Sigmoid colon (tissue), 7 donors: ENCODE data around the gene TPST1. TPM values are rescaled to one million over a fixed set of nuclear protein-coding genes. Genes with fewer than 3 reads are reported as not detected.

Source experiments
- DNase-seq: peaks from one replicate; pipeline ENCODE4 v3.0.0-alpha.2; 2019
- H3K27ac ChIP-seq, 4 donors: fragments of 200-600 bp; sonication (generic); one replicate each; pipeline ENCODE4 v1.5.1; 2016 to 2019; ENCODE audit warnings: mild to moderate bottlenecking in 1 of 4
- H3K27me3 ChIP-seq, 3 donors: fragments of 200-600 bp; sonication (generic); one replicate each; pipeline ENCODE4 v1.5.1; 2019; ENCODE audit warnings: mild to moderate bottlenecking in 1 of 3
- H3K36me3 ChIP-seq, 4 donors: fragments of 200-600 bp; sonication (generic); one replicate each; pipeline ENCODE4 v1.5.1; 2016 to 2019
- H3K4me1 ChIP-seq, 4 donors: fragments of 200-600 bp; sonication (generic); one replicate each; pipeline ENCODE4 v1.5.1; 2017 to 2019
- H3K4me3 ChIP-seq, 4 donors: fragments of 200-600 bp; sonication (generic); one replicate each; pipeline ENCODE4 v1.5.1; 2017 to 2019; ENCODE audit warnings: mild to moderate bottlenecking in 2 of 4, moderate library complexity in 1 of 4
- H3K9me3 ChIP-seq, 4 donors: fragments of 200-600 bp in 3 of 4; sonication (generic) in 3 of 4; one replicate each; pipeline versions ENCODE4 v1.5.1 to v1.6.1; 2013 to 2019
- CTCF ChIP-seq, 4 experiments: fragments of 450-650 bp in 3 of 4; fragments of 200-600 bp in 1 of 4; IDR thresholded peaks; one replicate each; pipeline ENCODE4 v1.5.1; 2016 to 2019; ENCODE audit warnings: antibody characterized with exemption in 4 of 4, mild to moderate bottlenecking in 3 of 4, moderate library complexity in 2 of 4
- EP300 ChIP-seq, 4 donors: sonication (generic); formaldehyde crosslinking; IDR thresholded peaks; one replicate each; pipeline ENCODE4 v1.6.1; 2017; ENCODE audit warnings: antibody characterized with exemption in 4 of 4
- POLR2A ChIP-seq, 2 donors: fragments of 450-650 bp; IDR thresholded peaks; one replicate each; pipeline ENCODE4 v1.6.1; 2016; ENCODE audit warnings: antibody characterized with exemption in 2 of 2, mild to moderate bottlenecking in 2 of 2, moderate library complexity in 2 of 2
- POLR2AphosphoS5 ChIP-seq, 4 donors: sonication (generic); formaldehyde crosslinking; IDR thresholded peaks; one replicate each; pipeline ENCODE4 v1.6.1; 2017; ENCODE audit warnings: antibody characterized with exemption in 4 of 4
- WGBS, 2 donors: extraction: QIAGEN DNeasy Blood & Tissue Kit; methylation state at CpG; one replicate each; pipeline ENCODE4 v1.1.7; 2013; 5-methylcytosine and 5-hydroxymethylcytosine counted together
- intact Hi-C: fragments of 100-400 bp; cut with DNase I; formaldehyde crosslinking; loops from one replicate; pipeline ENCODE4 v1.15.1; 2023
- polyA plus RNA-seq, 3 donors: library from polyadenylated mRNA; stranded (reverse); fragments of 200-250 nt; gene quantifications; one replicate each; pipeline ENCODE4 v1.2.3, GENCODE V29; 2013
- total RNA-seq, 4 donors: library from RNA; depleted of rRNA; stranded (reverse); fragments of >200 nt; gene quantifications; one replicate each; pipeline ENCODE4 v1.1.0, GENCODE V29; 2016
- donor health status: healthy with polysubstance abuse.
- donor health status: Bipolar disorder and iron deficiency.
- donor health status: healthy.

TPST1 gene
- total and polyA plus RNA-seq, 7 donors, result 0.92 to 31.3 (median 21.0) TPM

GRCh38 chr7:66331883-66332282 lies 126.7 kb downstream of the TPST1 start:
- intact Hi-C loops, result no loop called here
- WGBS, 2 donors, result 91 to 94% methylated on average over 6 of the region's 6 CpGs
- Histone ChIP-seq H3K27me3 (no peaks in the 10 kb centered on the region), H3K9me3 (no peaks in the 10 kb centered on the region), H3K4me3 (no peak overlapping the region), H3K4me1 (peaks cover 0 to 16% (median 0%) of the 10 kb centered on the region in 4 donors), H3K27ac (no peak overlapping the region), H3K36me3 (no peaks in the 10 kb centered on the region)
- TF ChIP-seq POLR2AphosphoS5 (IDR thresholded peaks at IDR 0.05), result no peak
- DNase-seq, result no peak

DNA sequence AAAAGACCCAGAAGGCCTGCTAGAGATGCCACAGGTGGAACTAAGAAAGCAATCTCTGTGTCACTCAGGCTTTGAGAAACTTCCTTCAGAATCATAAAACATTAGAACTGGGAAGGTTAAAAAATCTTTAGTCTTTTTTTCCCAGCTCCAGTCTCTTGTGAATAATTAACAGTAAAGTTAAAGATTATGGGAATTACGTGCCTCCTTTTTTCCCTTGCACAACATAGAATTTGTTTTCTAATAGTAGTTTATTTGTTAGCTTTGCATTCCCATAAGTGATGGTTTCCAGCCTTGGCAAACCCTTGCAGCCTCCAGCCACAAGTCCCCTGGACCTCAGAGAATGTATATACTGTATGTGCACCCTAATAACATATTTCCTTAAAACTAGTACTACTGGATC lies 128.3 kb downstream of the TPST1 start:
- DNase-seq, result no peak
- intact Hi-C loops, result no loop called here

GRCh38 chr7:66335318-66335717 lies 130.2 kb downstream of the TPST1 start:
- H3K27me3 ChIP-seq, result no peaks in the 10 kb centered on the region
- H3K36me3 ChIP-seq, result no peaks in the 10 kb centered on the region
- H3K9me3 ChIP-seq, result no peaks in the 10 kb centered on the region
- 81 to 84% methylated on average over 6 of the region's 6 CpGs for WGBS, 2 donors
- DNase-seq, result no peak
- no peak overlapping the region for H3K4me3 ChIP-seq
- H3K27ac ChIP-seq, result no peak overlapping the region
- H3K4me1 ChIP-seq, result peaks cover 0 to 14% (median 0%) of the 10 kb centered on the region in 4 donors
- intact Hi-C loops, result no loop called here
- TF ChIP-seq POLR2A (IDR thresholded peaks at IDR 0.05), result no peak
- TF ChIP-seq CTCF (IDR thresholded peaks at IDR 0.05), result no peak
- TF ChIP-seq EP300 (IDR thresholded peaks at IDR 0.05), result no peak
- TF ChIP-seq POLR2AphosphoS5 (IDR thresholded peaks at IDR 0.05), result no peak

More for the DNA sequence above, 128.3 kb downstream of the TPST1 start:
- no peaks in the 10 kb centered on the region for H3K27me3 ChIP-seq
- H3K4me3 ChIP-seq, result no peak overlapping the region
- WGBS, 2 donors, result 16 to 57% methylated on average over 1 of the region's 1 CpG
- no peak for TF ChIP-seq POLR2AphosphoS5 (IDR thresholded peaks at IDR 0.05)
- H3K27ac ChIP-seq, result no peak overlapping the region
- H3K4me1 ChIP-seq, result peaks cover 0 to 16% (median 0%) of the 10 kb centered on the region in 4 donors
- no peaks in the 10 kb centered on the region for H3K9me3 ChIP-seq
- H3K36me3 ChIP-seq, result no peaks in the 10 kb centered on the region

DNA sequence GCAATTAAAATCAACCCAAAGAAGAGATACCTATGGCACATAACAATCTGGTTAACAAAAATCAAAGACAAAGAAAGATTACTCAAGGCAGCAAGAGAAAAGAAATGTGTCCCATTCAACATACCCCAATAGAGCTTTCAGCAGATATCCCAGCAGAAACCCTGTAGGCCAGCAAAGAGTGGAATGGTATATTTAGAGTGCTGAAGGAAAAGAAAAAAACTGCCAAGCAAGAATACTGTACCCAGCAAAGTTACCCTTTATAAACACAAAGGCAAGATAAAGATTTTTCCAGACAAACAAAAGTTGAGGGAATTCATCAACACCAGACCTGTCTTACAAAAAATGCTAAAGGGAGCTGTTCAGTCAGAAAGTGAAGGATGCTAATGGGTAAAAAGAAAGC lies 131.6 kb downstream of the TPST1 start:
- H3K9me3 ChIP-seq, result no peaks in the 10 kb centered on the region
- no peak overlapping the region for H3K4me3 ChIP-seq
- no peaks in the 10 kb centered on the region for H3K36me3 ChIP-seq
- no peak for DNase-seq
- intact Hi-C loops, result no loop called here
- H3K4me1 ChIP-seq, result peaks cover 0 to under 1% (median 0%) of the 10 kb centered on the region in 4 donors
- no peak overlapping the region for H3K27ac ChIP-seq
- TF ChIP-seq CTCF (IDR thresholded peaks at IDR 0.05) (no peak), POLR2AphosphoS5 (IDR thresholded peaks at IDR 0.05) (no peak), EP300 (IDR thresholded peaks at IDR 0.05) (no peak), POLR2A (IDR thresholded peaks at IDR 0.05) (no peak)
- H3K27me3 ChIP-seq, result no peaks in the 10 kb centered on the region

GRCh38 chr7:66339141-66339540 lies 134.0 kb downstream of the TPST1 start:
- Histone ChIP-seq H3K27ac (no peak overlapping the region), H3K4me3 (no peak overlapping the region), H3K4me1 (no peaks in the 10 kb centered on the region), H3K9me3 (no peaks in the 10 kb centered on the region), H3K27me3 (no peaks in the 10 kb centered on the region), H3K36me3 (no peaks in the 10 kb centered on the region)
- no peak for DNase-seq
- intact Hi-C loops, result no loop called here
- 100% methylated on average over 1 of the region's 1 CpG for WGBS, 2 donors
- TF ChIP-seq POLR2AphosphoS5 (IDR thresholded peaks at IDR 0.05), result no peak

DNA sequence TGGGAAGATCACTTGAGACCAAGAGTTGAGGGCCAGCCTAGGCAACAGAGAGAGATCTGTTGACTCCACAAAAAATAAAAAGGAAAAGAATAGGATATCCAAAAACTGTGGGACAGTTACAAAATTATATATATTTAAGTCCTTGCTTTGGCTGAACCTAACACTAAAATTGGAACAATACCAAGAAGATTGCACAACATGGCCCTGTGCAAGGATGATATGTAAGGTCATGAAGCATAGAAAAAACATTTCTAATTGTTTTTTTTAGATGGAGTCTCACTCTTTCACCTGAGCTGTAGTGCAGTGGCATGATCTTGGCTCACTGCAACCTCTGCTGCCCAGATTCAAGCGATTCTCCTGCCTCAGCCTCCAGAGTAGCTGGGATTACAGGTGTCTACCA lies 139.0 kb downstream of the TPST1 start:
- Histone ChIP-seq H3K9me3 (no peaks in the 10 kb centered on the region), H3K4me3 (no peak overlapping the region), H3K36me3 (no peaks in the 10 kb centered on the region), H3K4me1 (no peaks in the 10 kb centered on the region), H3K27ac (no peak overlapping the region), H3K27me3 (no peaks in the 10 kb centered on the region)
- no peak for TF ChIP-seq POLR2AphosphoS5 (IDR thresholded peaks at IDR 0.05)
- no peak for TF ChIP-seq CTCF (IDR thresholded peaks at IDR 0.05)
- TF ChIP-seq POLR2A (IDR thresholded peaks at IDR 0.05), result no peak
- no peak for TF ChIP-seq EP300 (IDR thresholded peaks at IDR 0.05)
- intact Hi-C loops, result no loop called here
- 92 to 94% methylated on average over 1 of the region's 1 CpG for WGBS, 2 donors
- no peak for DNase-seq
